H1 (cell line): ENCODE data around the gene RBM44. TPM values are rescaled to one million over a fixed set of nuclear protein-coding genes. Genes with fewer than 3 reads are reported as not detected.

Source experiments
- CTCF ChIA-PET: fragments of 300-600 bp; sonication (Branson Sonifier 250); formaldehyde crosslinking; loops from one replicate; lab custom pipeline; 2021; ENCODE audit not compliant: partially characterized antibody; lab: Charles Lee
- POLR2A ChIA-PET: fragments of 300-600 bp; sonication (Branson Sonifier 250); formaldehyde crosslinking; loops from one replicate; lab custom pipeline; 2021; ENCODE audit warnings: inconsistent platforms; ENCODE audit not compliant: partially characterized antibody; lab: Charles Lee
- DNase-seq, 2 experiments: peaks; one replicate each; pipeline versions ENCODE4 v3.0.0 to v3.0.0-alpha.2; 2010 to 2022; ENCODE audit warnings: low spot score in 2 of 2, low read depth in 1 of 2, mixed read lengths in 1 of 2
- FAIRE-seq: peaks from 2 replicates; lab custom pipeline; 2011; peaks lifted over from hg19 to GRCh38; lab: Jason Lieb, UNC
- H2AFZ ChIP-seq: 2 replicates; pipeline ENCODE4 v1.8.1; 2012; ENCODE audit warnings: low read length, inconsistent platforms
- H2AK5ac ChIP-seq: 2 replicates; pipeline ENCODE4 v1.6.1; 2013; ENCODE audit warnings: low read depth, low read length
- H2BK120ac ChIP-seq: replicated peaks from 2 replicates; pipeline ENCODE3; 2013; ENCODE audit warnings: low read depth, low read length, inconsistent platforms
- H2BK12ac ChIP-seq: 2 replicates; pipeline ENCODE4 v1.6.1; 2013; ENCODE audit warnings: low read depth, low read length
- H2BK15ac ChIP-seq: 2 replicates; pipeline ENCODE4 v1.6.1; 2013; ENCODE audit warnings: low read length
- H2BK20ac ChIP-seq: 2 replicates; pipeline ENCODE4 v1.6.1; 2013; ENCODE audit warnings: low read length
- H2BK5ac ChIP-seq: 2 replicates; pipeline ENCODE4 v1.6.1; 2013; ENCODE audit warnings: low read depth, low read length
- H3K14ac ChIP-seq: 2 replicates; pipeline ENCODE4 v1.6.1; 2013; ENCODE audit warnings: inconsistent platforms; ENCODE audit not compliant: insufficient read length
- H3K18ac ChIP-seq: 2 replicates; pipeline ENCODE4 v1.6.1; 2013; ENCODE audit warnings: low read length; ENCODE audit errors: extremely low read depth
- H3K23ac ChIP-seq: 2 replicates; pipeline ENCODE4 v1.6.1; 2013; ENCODE audit warnings: inconsistent platforms; ENCODE audit not compliant: insufficient read length
- H3K23me2 ChIP-seq: 2 replicates; pipeline ENCODE4 v1.6.1; 2013; ENCODE audit warnings: low read depth, low read length
- H3K27ac ChIP-seq: 2 replicates; pipeline ENCODE4 v1.6.1; 2011; ENCODE audit warnings: low read depth, low read length, inconsistent platforms
- H3K27me3 ChIP-seq, 4 experiments: replicated peaks in 1 of 4; 1 replicate in 1 of 4; 2 replicates in 3 of 4; pipeline versions ENCODE4 v1.6.1 to v1.8.1; 2011 to 2013; ENCODE audit warnings: low read length in 3 of 4, mild to moderate bottlenecking in 3 of 4, inconsistent platforms in 2 of 4, mixed read lengths in 2 of 4, moderate library complexity in 1 of 4; ENCODE audit not compliant: control insufficient read depth in 3 of 4, insufficient read depth in 3 of 4; ENCODE audit errors: extremely low read depth in 1 of 4
- H3K36me3 ChIP-seq, 4 experiments: 2 replicates each; pipeline versions ENCODE4 v1.6.1 to v1.8.1; 2011 to 2013; ENCODE audit warnings: mild to moderate bottlenecking in 4 of 4, low read length in 3 of 4, moderate library complexity in 2 of 4, control low read depth in 1 of 4, inconsistent platforms in 1 of 4; ENCODE audit not compliant: insufficient read depth in 4 of 4, control insufficient read depth in 2 of 4
- H3K4ac ChIP-seq: replicated peaks from 2 replicates; pipeline ENCODE3; 2013; ENCODE audit warnings: low read length, low read depth, mixed read lengths, inconsistent platforms; ENCODE audit not compliant: insufficient read length
- H3K4me1 ChIP-seq, 4 experiments: replicated peaks in 1 of 4; 1 replicate in 1 of 4; 2 replicates in 3 of 4; pipeline versions ENCODE4 v1.6.1 to v1.8.1; 2011 to 2013; ENCODE audit warnings: low read length in 3 of 4, inconsistent platforms in 2 of 4, mixed read lengths in 1 of 4; ENCODE audit not compliant: insufficient read depth in 4 of 4, control insufficient read depth in 3 of 4
- H3K4me2 ChIP-seq, 2 experiments: 2 replicates each; pipeline versions ENCODE4 v1.6.1 to v1.8.1; 2011 to 2013; ENCODE audit warnings: low read depth in 2 of 2, low read length in 2 of 2, control low read depth in 1 of 2, inconsistent platforms in 1 of 2, mild to moderate bottlenecking in 1 of 2; ENCODE audit not compliant: insufficient read depth in 1 of 2
- H3K4me3 ChIP-seq, 4 experiments: fragments of 200-600, 300-600 bp in 1 of 4; sonication (generic), shearing (Covaris generic), sonication (Bioruptor Twin) in 1 of 4; 2 replicates each; pipeline versions ENCODE4 v1.5.1 to v1.8.1; 2011 to 2016; ENCODE audit warnings: low read length in 4 of 4, low read depth in 3 of 4, control low read depth in 2 of 4, inconsistent platforms in 2 of 4, mild to moderate bottlenecking in 2 of 4, mixed read lengths in 1 of 4, moderate library complexity in 1 of 4; ENCODE audit not compliant: insufficient read depth in 2 of 4; ENCODE audit errors: extremely low read depth in 1 of 4
- H3K56ac ChIP-seq: replicated peaks from 2 replicates; pipeline ENCODE3; 2013; ENCODE audit warnings: low read depth, mild to moderate bottlenecking, mixed read lengths, low read length, inconsistent platforms; ENCODE audit not compliant: insufficient read length
- H3K79me1 ChIP-seq: 2 replicates; pipeline ENCODE4 v1.6.1; 2013; ENCODE audit warnings: low read depth, low read length, control low read depth
- H3K79me2 ChIP-seq, 2 experiments: 2 replicates each; pipeline versions ENCODE4 v1.6.1 to v1.8.1; 2012 to 2013; ENCODE audit warnings: low read length in 2 of 2, mild to moderate bottlenecking in 2 of 2, inconsistent platforms in 1 of 2; ENCODE audit not compliant: insufficient read depth in 2 of 2, control insufficient read depth in 1 of 2
- H3K9ac ChIP-seq, 4 experiments: replicated peaks in 1 of 4; 1 replicate in 1 of 4; 2 replicates in 3 of 4; pipeline versions ENCODE4 v1.6.1 to v1.8.1; 2011 to 2013; ENCODE audit warnings: low read depth in 3 of 4, low read length in 3 of 4, control low read depth in 2 of 4, mild to moderate bottlenecking in 2 of 4, moderate library complexity in 2 of 4, inconsistent platforms in 1 of 4; ENCODE audit errors: extremely low read depth in 1 of 4
- H3K9me3 ChIP-seq, 2 experiments: 2 replicates each; pipeline versions ENCODE4 v1.6.1 to v1.8.1; 2012 to 2013; ENCODE audit warnings: mild to moderate bottlenecking in 2 of 2, moderate library complexity in 2 of 2, control low read depth in 1 of 2, inconsistent platforms in 1 of 2, low read depth in 1 of 2, low read length in 1 of 2, mixed read lengths in 1 of 2; ENCODE audit not compliant: insufficient read depth in 2 of 2
- H4K20me1 ChIP-seq, 2 experiments: replicated peaks in 1 of 2; 2 replicates each; pipeline versions ENCODE3 to v1.8.1; 2011 to 2013; ENCODE audit warnings: inconsistent platforms in 2 of 2, low read length in 2 of 2, mild to moderate bottlenecking in 1 of 2; ENCODE audit not compliant: insufficient read depth in 2 of 2, control insufficient read depth in 1 of 2
- H4K5ac ChIP-seq: 2 replicates; pipeline ENCODE4 v1.6.1; 2013; ENCODE audit warnings: low read length, low read depth, mixed read lengths, inconsistent platforms; ENCODE audit not compliant: insufficient read length
- H4K8ac ChIP-seq: 2 replicates; pipeline ENCODE4 v1.8.0; 2013; ENCODE audit warnings: mild to moderate bottlenecking, moderate library complexity, low read length, inconsistent platforms; ENCODE audit not compliant: insufficient read depth; ENCODE audit errors: extremely low read depth
- H4K91ac ChIP-seq: replicated peaks from 2 replicates; pipeline ENCODE3; 2013; ENCODE audit warnings: low read length, mixed read lengths, inconsistent platforms; ENCODE audit not compliant: insufficient read length
- EP300 ChIP-seq, 2 experiments: IDR thresholded peaks; 1 replicate in 1 of 2; 2 replicates in 1 of 2; pipeline ENCODE4 v1.6.1; 2011 to 2012; ENCODE audit warnings: low read depth in 2 of 2, low read length in 2 of 2, mild to moderate bottlenecking in 2 of 2, borderline replicate concordance in 1 of 2, inconsistent platforms in 1 of 2, moderate library complexity in 1 of 2
- KDM1A ChIP-seq: fragments of 200-600, 300-600 bp; sonication (generic); IDR thresholded peaks from 2 replicates; pipeline ENCODE4 v1.7.1; 2016; ENCODE audit warnings: mild to moderate bottlenecking, low read length, borderline replicate concordance
- KDM4A ChIP-seq: IDR thresholded peaks from one replicate; pipeline ENCODE4 v1.7.1; 2012; ENCODE audit warnings: low read depth, mild to moderate bottlenecking, moderate library complexity, low read length, inconsistent platforms; ENCODE audit not compliant: severe bottlenecking
- POLR2AphosphoS5 ChIP-seq: IDR thresholded peaks from 2 replicates; pipeline ENCODE4 v1.6.1; 2011; ENCODE audit warnings: low read depth, low read length
- TEAD4 ChIP-seq: IDR thresholded peaks from 2 replicates; pipeline ENCODE4 v1.6.1; 2012; ENCODE audit warnings: low read depth, low read length, inconsistent platforms, mixed read lengths
- WGBS, 2 experiments: shearing (Covaris generic) in 1 of 2; methylation state at CpG; one replicate each; pipeline versions ENCODE4 v1.1.6 to v1.1.7; 2013 to 2015; ENCODE audit warnings: low lambda C conversion rate in 2 of 2, mixed read lengths in 2 of 2, inconsistent platforms in 1 of 2, low coverage in 1 of 2, missing lambda C conversion rate in 1 of 2; ENCODE audit not compliant: insufficient replicate concordance in 2 of 2, insufficient coverage in 1 of 2, insufficient read length in 1 of 2; ENCODE audit errors: extremely low coverage in 1 of 2, missing lambda C conversion rate in 1 of 2; 5-methylcytosine and 5-hydroxymethylcytosine counted together
- polyA plus RNA-seq, 7 experiments: library from polyadenylated mRNA; depleted of rRNA in 3 of 7; stranded (reverse) in 5 of 7; unstranded in 2 of 7; fragments of >200 nt in 5 of 7; fragments of 200-250 nt in 2 of 7; gene quantifications; 1 replicate in 5 of 7; 2 replicates in 1 of 7; 4 replicates in 1 of 7; pipeline versions ENCODE4 v1.2.1 to v1.2.3, GENCODE V29; 2011 to 2013; ENCODE audit warnings: missing spikeins in 2 of 7, mixed read lengths in 2 of 7
- total RNA-seq: library from RNA; stranded (reverse); fragmentation: NEBNext Ultra II Directional; extraction: Animal tissue kit (Norgen Biotek cat#: 25700); gene quantifications from 2 replicates; pipeline ENCODE4 v1.2.1, GENCODE V29; 2021

RBM44 gene
- total and polyA plus RNA-seq, 2 of the 8 experiments (the other 6 are each of a cell fraction or from before 2014, with no cell fraction given): 0.12 to 0.43 TPM

GRCh38 chr2:237799060-237799428 lies 465 bp downstream of the RBM44 start:
- Histone ChIP-seq H3K14ac (no peak overlapping the region), H2BK5ac (no peak overlapping the region), H2BK12ac (no peak overlapping the region), H3K36me3 (no peaks in the 10 kb centered on the region; a peak in 1 of 8 replicates), H3K4me1 (no peaks in the 10 kb centered on the region), H3K4me3 (no peak overlapping the region), H3K23ac (no peak overlapping the region), H3K9me3 (no peaks in the 10 kb centered on the region; a peak in 1 of 4 replicates), H3K27me3 (no peaks in the 10 kb centered on the region; a peak in 1 of 7 replicates), H4K91ac (no peak overlapping the region), H3K4me2 (no peak overlapping the region), H2AK5ac (no peak overlapping the region), H2BK120ac (no peak overlapping the region), H4K20me1 (no peaks in the 10 kb centered on the region), H2AFZ (no peak overlapping the region), H3K79me2 (no peaks in the 10 kb centered on the region), H3K56ac (no peak overlapping the region), H4K5ac (no peak overlapping the region), H3K79me1 (no peaks in the 10 kb centered on the region), H3K18ac (no peak overlapping the region), H3K4ac (no peak overlapping the region), H3K9ac (no peak overlapping the region), H4K8ac (no peak overlapping the region), H3K27ac (no peak overlapping the region), H2BK15ac (no peak overlapping the region), H3K23me2 (no peaks in the 10 kb centered on the region), H2BK20ac (no peak overlapping the region)
- WGBS, 2 experiments: 95% methylated on average over 34 of the region's 34 CpGs; no CpG with 5 or more reads in 1 of the 2 experiments
- POLR2A ChIA-PET: no interaction called here
- FAIRE-seq (no peak), DNase-seq (no peak)
- CTCF ChIA-PET: no interaction called here
- TF ChIP-seq EP300 (IDR thresholded peaks at IDR 0.05; ENCODE audit: borderline replicate concordance in 1 of 2, low read depth in 2 of 2, low read length in 2 of 2) (no peak), KDM1A (no peak), TEAD4 (no peak), KDM4A (no peak), POLR2AphosphoS5 (no peak)
